ENCODE results near the gene CADM1.

DNA sequence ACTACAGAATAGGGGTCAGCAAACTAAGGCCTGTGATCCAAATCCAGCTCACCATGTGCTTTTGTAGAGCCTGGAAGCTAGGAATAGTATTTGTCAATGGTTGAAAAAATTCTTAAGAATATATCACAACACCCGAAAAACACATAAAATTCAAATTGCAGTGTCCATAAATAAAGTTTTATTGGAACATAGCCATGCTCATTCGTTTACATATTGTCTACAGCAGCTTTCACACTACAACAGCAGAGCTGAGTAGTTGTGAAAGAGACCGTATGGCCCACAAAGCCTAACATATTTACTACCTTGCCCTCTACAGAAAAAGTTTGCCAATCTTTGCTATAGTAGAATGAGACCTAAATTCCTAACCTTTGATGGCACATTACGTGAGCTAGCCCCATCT lies 125.7 kb downstream of the CADM1 start:
- TF ChIP-seq CTCF (IDR thresholded peaks at IDR 0.05 in 4 of 5, conservative IDR thresholded peaks at IDR 0.05 in 1 of 5) (no peak), POLR2A (IDR thresholded peaks at IDR 0.05) (no peak)

Measured in gastrocnemius medialis (tissue), 4 donors.